ENCODE measurements around the gene ZBTB40. TPM values are rescaled to one million over a fixed set of nuclear protein-coding genes. Genes with fewer than 3 reads are reported as not detected.

Gene ZBTB40
- total RNA-seq, 1 donor from 2014 or later = 17.4 TPM

DNA sequence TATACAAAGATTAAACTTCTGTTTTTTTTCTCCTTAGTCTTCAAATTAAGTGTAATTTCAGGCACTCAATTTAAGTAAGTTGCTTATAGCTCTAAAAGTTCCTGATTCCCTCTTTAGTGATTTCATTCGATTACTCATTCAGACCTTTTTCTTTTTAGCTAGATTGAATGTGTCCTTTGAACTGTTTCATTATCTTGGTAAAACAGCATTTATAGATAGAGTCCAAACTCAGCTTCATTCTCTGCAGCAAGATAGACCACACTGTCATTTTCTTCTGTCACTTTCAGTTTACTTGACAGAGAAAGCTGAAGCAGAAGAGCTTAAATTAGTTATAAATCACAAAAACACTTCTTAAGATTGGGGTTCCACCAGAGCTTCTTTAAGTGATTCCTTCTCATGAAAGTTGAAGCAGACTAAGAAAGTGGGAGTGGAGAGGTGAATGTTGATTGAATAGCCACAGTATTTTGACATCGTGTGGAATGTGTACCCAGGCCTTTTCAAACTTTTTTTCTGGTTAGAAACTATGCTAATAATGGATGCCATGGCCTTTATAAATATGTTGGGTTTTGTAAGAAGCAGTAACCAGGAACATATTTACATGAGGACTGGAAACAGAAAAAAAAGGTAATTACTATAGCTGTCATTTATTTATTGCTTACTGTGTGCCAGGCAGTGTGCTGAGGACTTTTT is 52.2 kb downstream of the ZBTB40 start:
- DNase-seq (ENCODE audit: low spot score) = no peak

DNA sequence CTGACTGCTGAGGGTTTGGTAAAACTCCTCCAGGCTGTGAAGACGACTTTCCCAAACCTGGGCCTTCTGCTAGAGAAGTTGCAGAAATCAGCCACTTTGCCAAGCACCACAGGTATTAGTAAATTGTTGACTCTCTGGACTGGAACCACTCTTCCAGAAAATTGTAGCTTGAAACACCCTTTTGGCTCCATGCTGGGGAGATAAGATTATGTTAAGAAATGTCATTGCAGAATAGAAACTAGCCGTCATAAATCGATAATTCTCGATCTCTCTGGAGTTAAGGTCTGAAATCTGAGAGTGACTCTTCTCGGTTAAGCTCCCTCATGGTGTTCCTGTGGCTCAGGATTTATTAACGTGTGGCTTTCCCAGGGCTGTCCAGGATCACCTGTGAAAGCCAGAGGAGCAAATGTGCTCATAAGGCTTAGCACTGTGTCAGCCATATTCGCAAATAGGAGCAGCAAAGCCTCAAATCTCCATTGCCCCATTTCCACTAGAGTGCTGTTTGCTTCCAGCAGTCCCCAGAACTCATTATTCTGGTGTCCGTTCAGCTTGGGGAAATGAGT is 54.6 kb downstream of the ZBTB40 start:
- DNase-seq (ENCODE audit: low spot score) = no peak

DNA sequence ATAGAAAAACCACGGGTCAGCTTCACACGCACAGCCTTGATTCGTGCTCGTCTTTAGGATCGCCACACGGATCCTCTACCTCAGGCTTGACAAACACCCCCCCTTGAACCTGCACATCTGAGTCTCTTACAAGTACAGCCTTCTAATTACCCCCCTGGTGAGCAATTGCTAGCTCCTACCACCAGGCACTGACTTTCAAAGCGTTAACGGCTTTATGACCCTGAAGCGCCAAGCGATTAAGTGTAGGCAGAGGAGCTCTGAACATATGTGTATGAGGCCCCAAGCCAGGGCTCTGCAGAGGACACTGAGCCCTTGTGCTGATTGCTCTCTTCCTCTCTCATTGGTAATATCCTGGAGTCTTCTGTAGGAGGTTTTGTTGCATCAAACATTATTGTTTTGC is 55.9 kb downstream of the ZBTB40 start:
- DNase-seq (ENCODE audit: low spot score) = no peak

DNA sequence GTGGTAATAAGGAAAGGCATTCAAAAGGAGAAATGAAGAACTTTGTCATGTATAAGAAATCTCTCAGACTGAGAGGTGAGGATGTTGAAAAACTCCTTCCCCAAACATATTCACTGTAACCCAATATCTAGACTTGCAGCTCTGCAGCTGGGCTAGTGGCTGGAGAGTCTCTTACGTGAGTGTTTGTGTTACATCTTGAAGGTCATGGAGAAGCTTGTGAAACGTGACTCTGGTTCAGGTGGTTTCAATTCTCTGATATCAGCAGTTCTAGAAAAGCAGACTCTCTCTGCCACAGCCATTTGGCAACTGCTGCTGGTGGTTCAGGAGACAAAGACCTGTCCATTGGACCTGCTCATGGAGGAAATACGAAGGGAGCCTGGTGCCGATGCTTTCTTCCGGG is 56.7 kb downstream of the ZBTB40 start:
- no peak for DNase-seq (ENCODE audit: low spot score)

DNA sequence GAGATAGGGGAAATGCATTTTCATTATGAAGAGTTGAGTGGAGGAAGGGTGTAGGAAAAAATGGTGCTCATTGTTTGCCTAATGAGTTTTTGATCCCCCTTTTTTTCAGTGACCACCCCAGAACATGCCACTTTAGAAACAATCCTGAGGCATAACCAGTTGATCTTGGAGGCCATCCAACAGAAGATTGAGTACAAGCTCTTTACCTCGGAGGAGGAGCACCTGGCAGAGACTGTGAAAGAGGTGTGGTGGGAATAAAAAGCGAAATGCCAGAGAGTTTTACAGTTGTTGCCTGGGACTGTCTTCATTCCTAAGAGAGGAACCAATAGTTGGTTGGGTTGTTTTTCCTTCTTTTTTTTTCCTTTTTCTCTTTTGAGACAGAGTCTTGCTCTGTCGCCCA is 57.3 kb downstream of the ZBTB40 start:
- DNase-seq (ENCODE audit: low spot score) = no peak

DNA sequence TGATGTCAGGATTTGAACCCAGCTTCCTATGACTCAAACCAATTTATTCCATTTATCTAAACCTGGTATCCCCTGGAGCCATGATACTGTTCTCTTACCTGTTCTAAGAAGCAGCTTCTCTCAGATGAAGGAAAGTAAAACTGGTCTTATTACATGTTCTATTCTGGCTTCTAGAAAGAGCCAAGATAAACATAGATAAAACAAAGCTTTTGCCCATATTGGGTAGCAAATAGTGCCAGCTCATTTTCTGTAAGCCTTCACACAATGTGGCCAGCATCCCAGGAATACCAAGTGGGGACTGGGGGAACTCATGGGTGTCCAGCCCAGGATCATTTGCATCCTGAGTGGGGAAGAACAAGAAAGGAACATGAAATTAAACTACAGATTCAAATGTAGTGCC is 58.2 kb downstream of the ZBTB40 start:
- no peak for DNase-seq (ENCODE audit: low spot score)

DNA sequence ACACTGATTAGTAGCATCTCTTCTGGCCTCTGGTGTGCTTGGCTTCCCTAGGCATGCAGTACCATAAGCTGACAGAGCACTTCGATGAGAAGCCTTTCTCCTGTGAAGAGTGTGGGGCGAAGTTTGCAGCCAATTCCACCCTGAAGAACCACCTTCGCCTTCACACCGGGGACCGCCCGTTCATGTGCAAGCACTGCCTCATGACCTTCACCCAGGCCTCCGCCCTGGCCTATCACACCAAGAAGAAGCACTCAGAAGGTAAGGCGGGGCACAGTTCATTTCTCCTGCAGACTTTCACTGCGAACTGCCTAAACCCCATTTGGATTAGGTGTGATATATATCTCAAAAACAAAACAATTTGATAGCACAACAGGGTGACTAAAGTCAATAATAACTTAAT is 61.2 kb downstream of the ZBTB40 start:
- no peak for DNase-seq (ENCODE audit: low spot score)

DNA sequence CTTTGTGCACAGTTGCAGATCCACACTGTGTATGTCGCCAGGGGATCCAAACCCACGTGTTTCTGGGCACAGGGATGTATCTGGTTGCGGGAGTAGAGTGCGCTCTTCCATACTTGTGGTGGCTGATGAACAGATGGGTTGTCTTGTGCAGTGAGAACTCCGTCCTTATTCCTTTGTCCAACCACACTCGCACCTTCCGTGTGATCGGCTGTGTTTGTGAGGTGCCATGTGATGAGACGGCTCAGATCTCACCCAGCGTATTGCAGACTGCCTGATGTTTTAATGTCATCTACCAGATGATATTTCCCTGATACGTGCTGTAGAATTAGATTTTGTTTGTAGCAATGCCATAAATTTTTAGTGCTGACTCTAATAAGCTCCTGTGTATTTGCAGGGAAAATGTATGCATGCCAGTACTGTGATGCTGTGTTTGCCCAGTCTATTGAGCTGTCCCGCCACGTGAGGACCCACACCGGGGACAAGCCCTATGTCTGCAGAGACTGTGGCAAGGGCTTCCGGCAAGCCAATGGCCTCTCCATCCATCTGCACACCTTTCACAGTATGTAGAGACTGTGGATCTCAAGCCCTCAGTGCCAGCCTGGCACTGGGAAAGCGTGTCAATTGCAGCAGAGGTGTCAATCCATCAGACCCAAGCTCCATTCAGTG is 65.4 kb downstream of the ZBTB40 start:
- DNase-seq (ENCODE audit: low spot score) = no peak

DNA sequence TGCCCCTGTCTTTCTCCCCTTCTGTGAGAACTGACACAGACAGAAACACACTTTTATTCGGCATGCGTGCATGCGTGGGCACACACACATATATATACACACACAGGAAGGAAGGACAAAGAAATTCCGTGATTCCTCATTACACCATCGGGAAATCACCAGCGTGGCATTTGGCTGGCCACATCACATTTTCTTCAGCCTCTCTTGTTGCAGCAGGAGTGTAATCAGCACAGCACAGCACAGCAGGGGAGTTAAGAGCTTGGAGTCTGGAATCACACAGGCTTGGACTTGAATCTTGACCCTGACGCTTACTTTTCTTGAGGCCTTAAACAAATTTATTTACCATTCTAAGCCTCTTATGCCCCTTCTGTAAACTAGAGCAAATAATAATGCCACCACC is 66.3 kb downstream of the ZBTB40 start:
- no peak for DNase-seq (ENCODE audit: low spot score)

DNA sequence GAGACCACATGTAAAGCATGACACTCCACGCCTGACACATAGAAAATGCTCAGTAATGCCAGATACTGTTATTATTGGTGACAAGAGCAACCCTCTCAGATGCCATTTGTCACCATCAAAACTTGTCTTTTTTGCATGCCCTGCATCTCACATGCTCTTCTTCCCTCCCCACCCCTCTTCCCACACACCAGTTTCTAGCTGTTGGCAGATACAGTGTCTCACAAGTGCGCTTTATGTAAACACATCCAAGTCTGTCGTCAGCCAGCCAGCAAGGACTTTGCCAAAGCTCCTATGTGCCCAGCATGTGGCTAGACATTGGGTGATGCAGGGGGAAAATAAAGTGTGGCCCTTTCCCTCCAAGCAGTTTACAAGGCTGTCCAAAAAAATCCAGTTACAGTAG is 66.7 kb downstream of the ZBTB40 start:
- peak; percentile 12 for DNase-seq (ENCODE audit: low spot score)

DNA sequence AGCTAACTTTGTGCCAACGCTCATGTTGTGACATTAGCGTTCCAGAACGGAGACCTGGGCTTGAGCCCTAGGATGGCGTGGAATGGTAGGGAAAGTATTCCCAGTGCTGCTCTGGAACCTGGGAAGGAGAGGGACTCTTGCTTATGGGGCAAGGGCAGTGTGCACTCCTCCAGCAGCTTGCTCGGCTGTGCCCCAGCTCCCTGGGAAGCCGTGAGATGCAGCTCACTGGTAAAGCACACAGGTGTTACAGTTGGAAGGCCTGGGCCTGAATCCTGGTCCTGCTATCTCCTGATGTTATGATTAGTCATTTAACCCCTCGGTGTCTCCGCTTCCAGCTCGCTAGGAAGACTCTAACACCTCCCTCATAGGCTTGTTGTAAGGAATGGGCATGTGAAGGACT is 69.2 kb downstream of the ZBTB40 start:
- peak; percentile 75 for DNase-seq (ENCODE audit: low spot score)

DNA sequence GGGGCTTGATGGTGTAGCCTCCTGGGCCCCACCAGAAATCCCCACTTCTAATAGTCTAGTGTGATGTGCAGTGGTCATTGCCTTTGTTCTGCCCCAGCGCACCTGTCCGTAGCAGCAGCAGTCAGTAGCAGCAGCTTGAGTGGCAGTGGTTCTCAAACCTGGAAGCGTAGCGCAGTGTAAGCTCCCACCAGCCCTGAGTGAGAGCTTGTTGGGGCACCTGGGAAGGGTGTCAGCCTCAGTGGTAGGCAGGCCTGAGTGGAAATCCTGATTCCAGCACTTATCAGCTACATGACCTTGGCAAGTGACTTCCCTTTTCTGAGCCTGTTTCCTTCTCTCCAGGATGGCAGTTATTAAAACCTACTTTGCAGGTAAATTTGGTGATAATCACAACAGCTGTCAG is 70.0 kb downstream of the ZBTB40 start:
- DNase-seq (ENCODE audit: low spot score) = no peak

DNA sequence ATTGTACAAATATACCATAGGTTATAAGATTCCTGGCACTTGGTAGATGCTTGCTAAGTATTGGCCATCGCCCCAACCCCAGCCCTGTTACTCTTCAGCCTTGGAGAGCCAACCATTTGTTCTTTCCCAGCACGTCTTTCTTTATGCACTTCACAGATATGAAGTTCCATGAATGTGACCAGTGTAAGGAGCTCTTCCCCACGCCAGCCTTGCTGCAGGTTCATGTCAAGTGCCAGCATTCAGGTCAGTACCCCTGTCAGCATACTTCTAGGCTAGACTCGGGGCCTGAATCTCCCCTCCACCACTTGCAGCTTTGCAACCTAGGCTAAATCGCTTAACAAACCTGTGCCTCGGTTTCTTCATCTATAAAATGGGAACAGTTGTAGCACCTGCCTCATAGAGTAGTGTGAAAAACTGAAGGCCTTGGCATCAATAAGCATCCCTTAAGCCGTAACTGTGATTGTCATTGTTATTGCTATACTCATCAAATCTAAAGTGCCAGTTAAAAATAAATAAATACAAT is 70.6 kb downstream of the ZBTB40 start:
- DNase-seq (ENCODE audit: low spot score) = peak; percentile 74

DNA sequence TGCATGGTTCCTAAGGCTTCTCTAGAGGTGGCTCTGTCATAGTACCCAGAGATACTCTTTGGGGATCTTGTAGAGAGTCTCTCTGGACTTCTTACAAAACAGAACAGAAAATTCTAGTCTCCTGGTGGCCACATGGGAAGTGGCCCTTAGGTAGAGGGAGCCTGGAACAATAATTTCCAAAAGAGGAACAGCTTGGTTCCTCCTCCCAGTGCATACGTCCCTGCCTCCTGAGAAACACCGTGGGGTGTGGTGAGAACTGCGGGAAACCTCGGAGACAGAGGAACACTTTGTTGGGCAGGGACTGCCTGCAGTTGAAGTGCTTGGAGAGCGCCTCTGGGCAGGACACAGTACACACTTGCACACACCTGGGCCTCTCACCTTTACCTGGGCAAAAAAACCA is 72.8 kb downstream of the ZBTB40 start:
- DNase-seq (ENCODE audit: low spot score) = peak; percentile 30

DNA sequence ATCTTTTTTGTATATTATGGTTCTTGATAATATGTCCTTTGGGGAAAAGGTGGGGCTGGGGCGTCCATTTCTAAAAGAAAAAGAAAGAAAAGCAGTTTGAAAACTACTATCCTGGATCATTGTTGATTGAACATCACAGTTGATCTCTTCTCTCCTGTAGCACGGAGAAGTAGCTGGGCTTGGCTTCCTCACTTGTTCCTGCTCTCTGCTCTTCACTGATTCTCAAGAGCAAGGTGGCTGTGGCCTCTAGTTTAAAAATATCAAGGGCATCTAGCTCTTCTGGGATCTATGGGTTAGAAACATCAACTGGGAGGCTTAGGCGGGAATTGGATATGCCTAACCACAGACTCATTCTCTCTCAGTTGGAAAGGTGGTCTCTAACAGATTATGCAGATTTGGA is 73.6 kb downstream of the ZBTB40 start:
- DNase-seq (ENCODE audit: low spot score) = peak; percentile 6

DNA sequence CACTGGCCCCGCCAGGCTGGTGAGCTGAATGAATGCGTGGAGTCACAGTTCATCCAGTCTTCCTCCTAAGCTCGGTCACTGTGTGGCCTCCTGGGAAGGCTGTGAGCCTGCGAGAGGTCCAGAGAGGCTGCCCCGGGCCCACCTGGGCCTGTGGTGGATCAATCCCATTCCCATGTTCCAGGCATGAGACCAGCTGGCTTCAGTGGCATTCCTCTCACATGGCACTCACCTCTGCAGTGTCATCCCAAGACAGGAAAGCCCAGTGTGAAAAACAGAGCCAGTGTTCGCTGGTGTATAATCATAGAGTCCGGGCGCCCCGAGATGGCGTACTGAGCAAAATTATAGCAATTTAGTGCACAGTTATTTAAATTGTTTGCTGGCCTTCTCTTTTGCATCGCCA is 74.0 kb downstream of the ZBTB40 start:
- peak; percentile 64 for DNase-seq (ENCODE audit: low spot score)

DNA sequence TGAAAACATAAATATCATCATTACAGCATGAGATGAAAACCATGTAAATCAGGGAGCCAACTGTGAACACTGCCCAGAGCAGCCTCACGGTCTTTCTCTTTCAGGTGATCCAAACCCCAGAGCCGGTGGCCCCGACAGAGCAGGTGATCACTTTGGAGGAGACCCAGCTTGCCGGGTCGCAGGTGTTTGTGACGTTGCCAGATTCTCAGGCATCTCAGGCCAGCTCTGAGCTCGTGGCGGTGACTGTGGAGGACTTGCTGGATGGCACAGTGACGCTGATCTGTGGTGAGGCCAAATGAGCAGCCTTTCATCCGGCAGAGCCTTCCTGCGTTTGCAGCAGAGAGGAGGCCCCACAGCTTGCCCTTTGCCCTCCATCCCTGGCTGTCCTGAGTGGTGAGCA is 74.4 kb downstream of the ZBTB40 start:
- DNase-seq (ENCODE audit: low spot score) = peak; percentile 76

DNA sequence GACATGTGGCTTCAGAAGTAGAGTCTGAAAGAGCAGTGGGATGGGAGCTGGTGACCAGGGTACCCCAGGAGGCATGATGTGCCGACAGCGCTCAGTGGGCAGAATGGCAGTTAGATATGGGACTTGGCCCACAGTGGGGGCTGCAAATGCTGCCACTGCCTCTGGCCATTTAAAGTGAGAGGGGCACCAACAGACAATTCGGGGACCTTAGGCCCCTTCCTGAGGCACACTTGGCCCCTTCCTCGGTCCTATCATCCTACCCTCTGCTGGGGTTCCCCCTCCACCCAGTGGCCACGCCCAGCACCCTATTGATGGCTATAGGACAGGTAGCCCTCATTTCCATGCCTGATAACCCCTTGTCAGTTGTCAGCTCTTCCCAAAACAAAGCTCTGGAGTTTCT is 75.0 kb downstream of the ZBTB40 start:
- DNase-seq (ENCODE audit: low spot score) = no peak

DNA sequence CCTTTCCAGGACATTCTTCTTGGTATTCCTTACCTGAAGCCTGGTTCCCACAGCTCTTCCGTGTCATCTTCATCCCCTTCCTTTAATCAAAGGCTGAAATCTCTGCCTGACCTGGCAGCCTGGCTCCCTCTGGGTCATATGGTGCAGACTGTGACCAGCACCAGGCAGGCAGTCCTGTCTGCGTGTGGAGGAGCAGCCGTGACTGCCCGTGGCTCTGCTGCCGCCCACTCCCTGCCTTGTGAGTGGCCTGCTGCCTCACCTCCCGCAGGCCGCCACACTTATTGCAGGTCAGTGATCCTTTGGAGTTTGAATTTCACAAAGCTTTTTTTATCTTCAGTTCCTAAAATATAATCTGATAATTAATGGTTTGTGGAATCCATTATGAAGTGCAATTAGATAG is 75.5 kb downstream of the ZBTB40 start:
- DNase-seq (ENCODE audit: low spot score) = peak; percentile 67

DNA sequence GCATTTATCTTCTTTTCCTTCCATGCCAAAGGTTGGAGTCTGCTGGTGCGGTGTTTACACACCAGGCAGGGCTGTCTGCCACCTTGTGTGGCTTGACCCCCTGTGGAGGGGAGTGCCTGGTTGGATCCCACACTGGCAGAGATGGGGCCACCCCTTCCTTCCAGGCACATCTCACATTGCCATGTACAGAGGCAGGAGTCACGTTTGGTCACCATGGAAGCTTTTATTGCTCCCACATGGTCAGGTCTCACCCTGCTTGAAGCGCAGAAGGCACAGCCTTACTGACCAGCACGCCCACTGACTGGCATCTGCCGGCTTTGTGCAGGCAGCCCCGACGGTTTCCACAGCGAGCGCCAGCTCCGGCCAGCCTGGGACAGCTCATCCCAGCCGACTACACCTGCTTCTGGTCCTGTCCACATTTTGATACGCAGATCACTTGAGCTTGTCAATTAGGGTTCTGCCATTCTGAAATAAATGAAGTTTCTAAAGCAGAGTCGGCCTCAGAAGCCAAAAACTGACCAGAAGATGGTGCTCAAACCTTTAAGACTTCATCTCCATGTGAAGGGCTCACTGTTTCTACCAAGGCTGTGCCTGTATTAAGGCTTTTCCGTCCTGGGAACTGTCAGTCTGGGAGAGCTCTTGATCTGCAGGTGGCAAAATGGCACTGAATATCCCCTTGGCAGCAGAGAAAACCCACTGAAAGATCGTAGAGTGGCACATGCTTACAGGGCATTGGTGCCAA is 76.1 kb downstream of the ZBTB40 start:
- DNase-seq (ENCODE audit: low spot score) = peak; percentile 87

DNA sequence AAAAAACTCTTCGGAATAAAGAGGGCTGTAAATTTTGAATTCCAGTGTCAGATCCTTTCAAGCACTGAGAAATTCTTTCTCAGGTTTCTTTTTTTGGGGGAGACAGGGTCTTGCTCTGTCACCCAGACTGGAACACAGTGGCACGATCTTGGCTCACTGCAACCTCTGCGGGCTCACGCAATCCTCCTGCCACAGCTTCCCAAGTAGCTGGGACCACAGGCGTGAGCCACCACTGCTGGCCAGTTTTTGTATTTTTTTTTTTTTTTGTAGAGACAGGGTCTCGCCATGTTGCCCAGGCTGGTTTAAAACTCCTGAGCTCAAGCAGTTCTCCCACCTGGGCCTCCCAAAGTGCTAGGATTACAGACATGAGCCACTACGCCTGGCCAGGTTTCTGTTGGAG is 76.8 kb downstream of the ZBTB40 start:
- peak; percentile 39 for DNase-seq (ENCODE audit: low spot score)

All from mesenteric fat pad (tissue), 1 donor.